ENCODE data around the gene MYO1C.

MYO1C gene

GRCh38 chr17:1416414-1416813 is 76.1 kb downstream of the MYO1C start:
- DNase-seq = no peak

GRCh38 chr17:1414634-1415033 is 77.9 kb downstream of the MYO1C start:
- DNase-seq = no peak

All from CD4-positive, alpha-beta T cell treated with Interferon alpha-2 for 1 hour (primary cell).